GM12872 (cell line): Measurements from ENCODE around the gene MLST8.

Experiments
- CTCF ChIP-seq: IDR thresholded peaks from 3 replicates; pipeline ENCODE4 v1.5.1; 2011; ENCODE audit warnings: low read depth, mild to moderate bottlenecking, low read length, moderate library complexity; ENCODE audit not compliant: insufficient read depth

Gene MLST8

GRCh38 chr16:2186505-2186904 is 18.7 kb upstream of the MLST8 start:
- TF ChIP-seq CTCF, result no peak

DNA sequence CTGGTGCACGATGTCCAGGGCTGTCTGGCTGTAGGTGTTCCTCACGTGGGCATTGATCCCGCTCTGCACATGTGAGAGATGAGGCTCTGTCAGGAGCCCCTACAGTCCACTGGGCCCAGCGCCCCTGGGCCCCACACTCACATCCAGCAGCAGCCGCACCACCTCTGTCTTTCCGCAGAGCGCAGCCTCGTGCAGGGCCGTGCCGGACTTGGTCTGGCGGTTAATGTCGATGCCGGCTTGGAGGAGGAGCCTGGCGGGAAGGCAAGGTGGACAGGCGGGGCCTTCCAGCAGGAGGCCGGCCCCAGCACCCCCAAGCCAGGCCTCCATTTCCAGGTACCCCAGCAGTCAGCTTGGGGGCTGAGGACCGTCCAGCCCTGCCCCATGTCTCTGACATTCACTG is 18.0 kb upstream of the MLST8 start:
- no peak for TF ChIP-seq CTCF

DNA sequence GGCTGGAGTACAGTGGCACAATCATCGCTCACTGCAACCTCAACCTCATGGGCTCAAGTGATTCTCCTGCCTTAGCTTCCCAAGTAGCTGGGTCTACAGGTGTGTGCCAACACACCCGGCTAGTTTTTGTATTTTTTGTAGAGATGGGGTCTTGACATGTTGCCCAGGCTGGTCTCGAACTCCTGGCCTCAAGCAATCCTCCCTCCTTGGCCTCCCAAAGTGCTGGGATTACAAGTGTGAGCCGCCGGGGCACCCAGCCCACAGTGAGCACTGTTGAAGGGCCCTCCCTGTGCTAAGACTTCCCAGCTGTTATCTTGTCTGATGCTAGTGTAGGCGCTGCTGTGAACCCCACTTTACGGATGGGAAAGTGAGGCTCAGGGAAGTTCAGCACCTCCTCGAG is 16.9 kb upstream of the MLST8 start:
- TF ChIP-seq CTCF, result no peak

DNA sequence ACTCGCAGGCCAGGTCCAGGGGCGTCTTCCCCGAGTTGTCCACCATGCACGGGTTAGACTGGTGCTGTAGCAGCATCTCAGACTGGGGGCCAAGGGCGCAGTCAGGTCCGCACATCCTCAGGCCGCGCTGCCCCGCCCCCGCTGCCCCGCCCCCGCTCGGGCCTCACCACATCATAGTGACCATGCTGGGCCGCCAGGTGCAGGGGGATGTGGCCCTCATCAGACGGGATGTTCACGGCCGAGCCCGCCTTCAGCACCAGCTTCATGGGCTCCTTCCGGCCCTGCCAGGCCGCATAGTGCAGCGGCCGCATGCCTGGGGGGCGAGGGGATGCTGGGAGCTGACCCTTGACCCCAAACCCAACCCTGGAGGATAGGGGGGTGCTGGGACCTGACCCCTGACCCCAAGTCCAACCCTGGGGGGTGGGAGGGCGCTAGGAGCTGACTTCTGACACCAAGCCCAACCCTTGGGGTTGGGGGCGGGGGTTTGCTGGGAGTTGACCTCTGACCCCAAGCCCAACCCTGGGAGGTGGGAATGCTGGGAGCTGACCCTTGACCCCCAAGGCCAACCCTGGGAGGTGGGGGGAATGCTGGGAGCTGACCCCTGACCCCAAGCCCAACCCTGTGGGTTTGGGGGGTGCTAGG is 15.9 kb upstream of the MLST8 start:
- TF ChIP-seq CTCF, result no peak

- no peak for TF ChIP-seq CTCF
Measured at GRCh38 chr16:2190002-2190658, 15.1 kb upstream of the MLST8 start.

- no peak for TF ChIP-seq CTCF
Measured at GRCh38 chr16:2190659-2191445, 14.4 kb upstream of the MLST8 start.

GRCh38 chr16:2191446-2191706 is 13.9 kb upstream of the MLST8 start:
- no peak for TF ChIP-seq CTCF
